NCI-H526 treated with DMSO at 0.1 percent for 48 hours (cell line): Measurements from ENCODE around the gene DYNC1LI1.

Experiments
- DNase-seq: peaks from one replicate; lab custom pipeline; 2025; lab: John Stamatoyannopoulos, UW

The DYNC1LI1 gene

GRCh38 chr3:32492684-32493436 is 77.8 kb downstream of the DYNC1LI1 start:
- no peak for DNase-seq

- DNase-seq: no peak
These were observed 82.1 kb downstream of the DYNC1LI1 start for GRCh38 chr3:32488474-32489008.

- no peak for DNase-seq
These were observed 82.7 kb downstream of the DYNC1LI1 start for GRCh38 chr3:32487781-32488473.

- DNase-seq: no peak
These were observed 86.2 kb downstream of the DYNC1LI1 start for GRCh38 chr3:32484436-32484835.

- DNase-seq: no peak
These were observed 86.9 kb downstream of the DYNC1LI1 start for GRCh38 chr3:32483772-32484171.

GRCh38 chr3:32482693-32483092 is 88.0 kb downstream of the DYNC1LI1 start:
- DNase-seq: no peak

GRCh38 chr3:32481791-32482631 is 88.6 kb downstream of the DYNC1LI1 start:
- no peak for DNase-seq

GRCh38 chr3:32480604-32481003 is 90.1 kb downstream of the DYNC1LI1 start:
- DNase-seq: no peak
